Muscle layer of colon (tissue), 2 donors: ENCODE measurements around the gene RPH3AL.
"Not testable (repeated sequence)": the region's sequence is repeated elsewhere in the genome, so short reads cannot be mapped to it uniquely, and the experiment has no call there.

Experiments
- H3K27ac ChIP-seq: one replicate; pipeline ENCODE4 v1.7.0; 2013; ENCODE audit warnings: low read depth, mild to moderate bottlenecking, low read length, moderate library complexity
- H3K27me3 ChIP-seq, 2 donors: one replicate each; pipeline ENCODE4 v1.7.0; 2013; ENCODE audit warnings: low read length in 2 of 2, mild to moderate bottlenecking in 2 of 2; ENCODE audit not compliant: insufficient read depth in 2 of 2, control insufficient read depth in 1 of 2
- H3K36me3 ChIP-seq: one replicate; pipeline ENCODE4 v1.7.0; 2013; ENCODE audit warnings: mild to moderate bottlenecking, low read length; ENCODE audit not compliant: insufficient read depth
- H3K4me1 ChIP-seq: one replicate; pipeline ENCODE4 v1.7.0; 2013; ENCODE audit warnings: mild to moderate bottlenecking, low read length; ENCODE audit not compliant: insufficient read depth
- H3K4me3 ChIP-seq, 2 donors: one replicate each; pipeline ENCODE4 v1.7.0; 2013; ENCODE audit warnings: low read length in 2 of 2, low read depth in 1 of 2, mild to moderate bottlenecking in 1 of 2, moderate library complexity in 1 of 2
- H3K9ac ChIP-seq: one replicate; pipeline ENCODE4 v1.7.0; 2013; ENCODE audit warnings: low read length
- H3K9me3 ChIP-seq: one replicate; pipeline ENCODE4 v1.7.0; 2013; ENCODE audit warnings: mild to moderate bottlenecking, low read length
- donor health status: abdominal sarcoma.
- donor health status: Adenocarcinoma of cecum.

RPH3AL gene

DNA sequence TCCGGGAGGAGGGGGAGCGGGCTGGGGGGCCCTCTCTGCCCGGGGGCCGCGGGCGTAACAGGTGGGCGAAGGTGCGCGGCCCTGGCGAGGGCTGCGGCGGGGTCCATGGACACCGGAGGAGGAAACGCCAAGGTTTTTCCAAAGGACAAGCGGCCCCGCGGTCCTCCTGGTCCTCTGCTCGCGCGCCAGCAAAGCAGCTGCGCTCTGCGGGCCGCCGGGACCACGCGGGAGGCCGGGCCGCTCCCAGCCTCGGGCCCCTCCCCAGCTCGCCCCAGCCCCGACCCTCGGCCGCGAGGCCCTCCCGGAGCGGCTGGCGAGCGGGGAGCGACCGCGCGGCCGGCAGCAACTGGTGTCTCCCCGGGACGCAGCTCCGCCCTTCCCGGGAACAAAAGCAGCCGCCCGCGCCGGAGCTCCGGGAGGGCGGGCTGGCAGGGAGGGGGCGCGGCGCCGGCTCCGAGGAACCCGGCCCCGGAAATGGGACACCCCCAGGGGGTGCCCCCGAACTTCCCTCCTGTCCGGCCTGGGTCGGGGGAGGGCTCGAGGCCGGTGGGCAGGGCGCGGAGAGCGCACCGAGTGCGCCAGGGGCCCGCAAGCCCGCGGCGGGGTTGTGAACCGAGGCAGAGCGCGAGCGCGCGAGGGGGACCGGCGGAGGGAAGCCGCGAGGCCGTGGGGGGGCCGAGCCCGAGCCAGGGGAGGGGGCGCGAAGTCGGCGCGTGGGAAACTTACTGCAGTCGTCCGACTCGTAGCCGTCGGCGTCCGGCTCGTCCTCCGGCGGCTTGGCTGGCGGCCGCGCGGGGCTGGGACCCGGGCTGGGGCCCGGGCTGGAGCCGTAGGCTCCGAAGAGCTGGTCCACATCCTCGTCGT is 172.0 kb downstream of the RPH3AL start:
- Histone ChIP-seq H3K27me3 (peaks cover 6 to 45% of the 10 kb centered on the region in 2 donors), H3K9me3 (no peaks in the 10 kb centered on the region), H3K4me1 (no peaks in the 10 kb centered on the region), H3K36me3 (no peaks in the 10 kb centered on the region), H3K4me3 (no peak overlapping the region), H3K9ac (no peak overlapping the region), H3K27ac (no peak overlapping the region)

DNA sequence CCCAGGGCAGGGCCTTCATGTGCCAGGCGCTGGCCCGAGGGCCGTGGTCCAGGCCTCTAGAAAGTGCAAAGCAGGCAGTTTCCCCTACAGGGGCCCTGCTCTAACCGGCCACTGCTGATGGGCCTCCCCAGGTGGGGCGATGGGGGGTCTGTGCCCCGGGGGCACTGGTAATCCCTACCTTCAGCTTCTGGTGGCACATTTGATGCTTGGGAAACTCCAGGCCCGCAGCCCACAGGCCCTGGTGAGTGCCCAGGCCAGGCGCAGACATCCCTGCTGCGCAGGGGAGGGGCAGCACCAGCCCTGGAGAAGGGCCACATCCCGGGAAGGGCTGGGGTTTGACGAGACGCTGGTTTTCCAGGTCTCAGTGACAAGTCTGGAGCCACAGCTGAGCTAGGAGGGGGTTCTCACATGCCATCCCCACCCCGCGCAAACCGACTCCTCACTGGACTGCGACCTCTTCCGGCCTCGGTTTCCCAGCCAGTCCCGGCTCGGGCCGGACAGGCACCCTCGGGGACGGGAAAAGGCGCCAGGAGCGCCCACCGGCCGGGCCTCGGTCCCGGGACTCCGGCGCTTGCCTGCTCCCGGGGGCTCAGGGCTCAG is 172.7 kb downstream of the RPH3AL start:
- Histone ChIP-seq H3K9ac (no peak overlapping the region), H3K9me3 (no peaks in the 10 kb centered on the region), H3K27ac (no peak overlapping the region), H3K4me3 (no peak overlapping the region), H3K4me1 (no peaks in the 10 kb centered on the region), H3K27me3 (peaks cover 6 to 45% of the 10 kb centered on the region in 2 donors), H3K36me3 (no peaks in the 10 kb centered on the region)

DNA sequence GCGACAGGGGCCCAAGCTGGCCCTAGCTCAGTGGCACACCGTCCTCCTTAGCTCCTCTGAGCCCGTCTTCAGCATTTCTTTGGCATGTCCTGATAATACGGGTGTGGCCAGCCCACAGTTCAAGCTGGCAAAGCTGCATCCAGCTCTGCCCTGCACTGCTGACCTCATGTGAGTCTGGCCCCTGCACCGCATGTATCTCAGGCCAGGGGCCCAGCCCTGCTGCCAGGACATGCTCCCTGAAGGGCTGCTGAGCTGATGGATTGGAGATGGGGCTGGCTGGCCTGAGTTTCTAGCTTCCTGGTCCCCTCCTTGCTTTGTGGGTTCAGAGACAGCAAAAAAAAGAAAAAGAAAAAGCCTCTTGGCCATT is 173.6 kb downstream of the RPH3AL start:
- no peaks in the 10 kb centered on the region for H3K4me1 ChIP-seq
- no peak overlapping the region for H3K27ac ChIP-seq
- no peak overlapping the region for H3K4me3 ChIP-seq
- H3K36me3 ChIP-seq, result no peaks in the 10 kb centered on the region
- H3K9me3 ChIP-seq, result no peaks in the 10 kb centered on the region
- H3K27me3 ChIP-seq, result peaks cover 6 to 45% of the 10 kb centered on the region in 2 donors
- no peak overlapping the region for H3K9ac ChIP-seq

DNA sequence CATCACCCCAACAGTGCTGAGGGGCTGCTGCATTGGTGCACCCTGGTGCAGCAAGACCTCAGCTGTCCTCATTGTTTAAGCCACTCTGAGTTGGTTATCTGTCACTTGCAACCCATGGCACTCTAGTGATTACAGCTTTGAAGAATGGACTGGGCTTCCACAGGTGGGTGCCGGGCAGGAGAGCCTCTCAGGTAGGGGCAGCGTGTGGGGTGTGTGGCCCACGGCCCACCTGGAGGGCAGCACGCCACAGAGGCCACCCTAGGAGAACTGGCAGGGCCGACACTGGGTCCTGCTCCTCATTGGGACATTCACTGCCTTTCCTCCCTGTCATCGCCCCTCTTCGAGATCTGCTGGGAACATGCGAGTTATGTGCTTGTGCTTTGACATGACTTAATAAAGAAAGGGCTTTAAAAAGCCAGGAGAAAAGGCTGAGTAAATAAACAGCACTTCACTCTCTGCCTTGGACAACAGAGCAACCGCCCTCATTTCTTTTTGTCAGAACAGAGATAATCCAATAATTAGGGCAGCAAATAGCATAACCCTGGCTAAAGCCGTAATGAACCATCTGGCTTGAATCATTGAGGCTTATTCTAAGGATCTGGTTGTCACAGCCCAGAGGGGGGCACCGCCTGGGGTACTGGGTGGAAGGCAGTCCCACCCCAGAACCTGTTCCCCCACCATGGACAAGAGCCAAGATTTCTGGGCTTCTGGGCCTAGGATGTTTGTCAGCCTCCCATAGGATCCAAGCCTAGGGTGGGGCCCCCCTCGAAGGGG is 174.1 kb downstream of the RPH3AL start:
- no peak overlapping the region for H3K4me3 ChIP-seq
- no peak overlapping the region for H3K27ac ChIP-seq

DNA sequence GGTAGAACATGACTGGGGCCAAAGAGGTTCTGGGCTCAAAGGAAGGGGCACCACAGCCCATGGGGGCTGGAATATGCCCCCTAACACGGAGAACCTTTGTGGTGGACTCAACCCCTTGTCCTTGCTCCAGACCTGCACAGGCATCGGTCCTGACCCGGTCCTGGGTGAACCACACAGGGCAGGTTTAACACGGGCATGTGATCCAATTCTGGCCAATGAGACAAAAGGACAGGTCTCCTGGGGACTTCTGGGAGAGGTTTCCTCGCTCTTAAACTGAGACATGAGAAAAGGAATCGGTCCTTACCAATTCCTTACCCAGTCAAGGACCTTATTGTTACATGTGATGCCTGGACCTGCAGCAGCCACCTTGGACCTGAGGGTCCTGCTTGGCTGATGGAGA is 174.8 kb downstream of the RPH3AL start:
- Histone ChIP-seq H3K9me3 (no peaks in the 10 kb centered on the region), H3K27me3 (peaks cover 6 to 43% of the 10 kb centered on the region in 2 donors)

More for the DNA sequence above, 174.1 kb downstream of the RPH3AL start:
- Histone ChIP-seq H3K4me1 (no peaks in the 10 kb centered on the region), H3K36me3 (no peaks in the 10 kb centered on the region), H3K9me3 (no peaks in the 10 kb centered on the region), H3K27me3 (peaks cover 6 to 45% of the 10 kb centered on the region in 2 donors), H3K9ac (no peak overlapping the region)

DNA sequence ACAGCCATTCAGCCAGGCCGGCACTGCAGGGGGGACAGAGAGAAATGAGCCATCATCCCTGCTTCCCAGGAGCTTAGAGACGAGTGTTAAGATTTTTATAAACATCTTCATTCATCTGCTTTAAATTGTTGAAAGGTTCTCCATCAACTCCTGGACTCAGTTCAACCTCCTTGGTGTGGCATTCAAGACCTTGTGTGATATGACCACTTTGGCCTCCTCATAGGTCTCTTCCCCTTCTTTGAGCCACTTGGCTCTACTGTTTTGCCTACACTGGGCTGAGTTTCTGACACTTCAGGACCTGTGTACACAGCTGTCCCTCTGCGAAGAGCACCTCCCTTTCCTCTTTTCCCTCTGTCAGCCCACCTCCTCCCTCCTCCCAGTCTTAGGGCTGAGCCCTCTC is 175.5 kb downstream of the RPH3AL start:
- no peak overlapping the region for H3K4me3 ChIP-seq
- no peaks in the 10 kb centered on the region for H3K36me3 ChIP-seq
- H3K27ac ChIP-seq, result no peak overlapping the region
- no peaks in the 10 kb centered on the region for H3K4me1 ChIP-seq
- peaks cover 5 to 37% of the 10 kb centered on the region in 2 donors for H3K27me3 ChIP-seq
- H3K9me3 ChIP-seq, result no peaks in the 10 kb centered on the region
- H3K9ac ChIP-seq, result no peak overlapping the region

More for the DNA sequence above, 174.8 kb downstream of the RPH3AL start:
- Histone ChIP-seq H3K27ac (no peak overlapping the region), H3K36me3 (no peaks in the 10 kb centered on the region), H3K4me3 (no peak overlapping the region), H3K4me1 (no peaks in the 10 kb centered on the region), H3K9ac (no peak overlapping the region)

DNA sequence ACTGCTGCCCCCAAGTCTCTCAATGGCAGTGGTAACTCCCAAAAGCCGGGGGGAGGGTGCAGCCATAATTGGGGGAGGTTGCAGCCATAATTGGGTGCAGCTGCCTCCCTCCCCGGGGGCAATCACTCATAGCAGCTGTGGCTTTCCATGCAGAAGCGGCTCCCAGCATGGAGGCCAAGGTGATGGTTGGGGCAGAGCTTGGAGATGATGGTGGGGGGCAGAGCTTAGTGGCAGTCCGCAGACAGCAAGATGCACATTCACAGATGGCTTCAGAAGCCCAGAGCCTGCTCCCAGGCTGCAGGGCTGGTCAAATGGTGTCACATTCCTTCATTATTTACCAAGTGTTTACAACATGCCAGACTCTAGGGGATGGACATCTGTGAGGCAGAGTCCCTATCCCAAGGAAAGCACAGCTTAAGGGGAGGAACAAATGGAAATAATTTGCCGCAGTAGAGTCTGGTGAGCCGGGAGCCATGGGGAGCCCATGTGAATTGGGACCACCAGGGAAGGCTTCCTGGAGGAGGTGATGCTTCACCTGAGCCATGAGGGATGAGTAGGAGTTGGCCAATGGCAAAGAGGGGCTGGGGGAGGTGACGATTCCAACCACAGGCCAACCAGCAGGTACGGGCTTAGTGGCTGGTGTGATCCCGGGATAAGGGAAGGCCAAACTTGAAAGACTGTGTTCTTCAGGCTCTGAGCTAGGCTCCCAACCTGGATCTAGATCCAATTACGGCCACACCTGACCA is 179.3 kb downstream of the RPH3AL start:
- no peaks in the 10 kb centered on the region for H3K4me1 ChIP-seq
- H3K36me3 ChIP-seq, result no peaks in the 10 kb centered on the region
- no peaks in the 10 kb centered on the region for H3K9me3 ChIP-seq
- no peak overlapping the region for H3K4me3 ChIP-seq
- H3K27me3 ChIP-seq, result peaks cover 0 to 4% of the 10 kb centered on the region in 2 donors
- H3K27ac ChIP-seq, result no peak overlapping the region
- H3K9ac ChIP-seq, result no peak overlapping the region

DNA sequence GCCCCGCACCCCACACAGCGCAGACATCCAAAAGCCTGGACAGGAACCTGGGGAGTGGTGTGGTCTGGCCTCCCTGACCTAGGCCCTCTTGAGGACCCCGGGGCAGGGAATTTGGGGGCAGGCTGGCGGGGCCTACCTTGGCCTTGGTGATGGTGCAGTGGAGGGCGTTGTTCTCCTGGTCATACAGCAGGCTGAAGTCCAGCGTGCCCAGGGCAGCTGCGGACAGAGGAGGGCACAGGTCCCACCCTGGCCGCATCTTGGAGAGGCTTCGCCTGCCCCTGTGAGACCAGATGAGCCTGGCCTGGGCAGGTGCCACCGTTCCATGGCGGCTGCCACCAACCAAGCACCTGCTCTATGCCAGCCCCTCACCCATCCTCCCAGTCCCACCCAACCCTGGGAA is 180.2 kb downstream of the RPH3AL start:
- no peaks in the 10 kb centered on the region for H3K36me3 ChIP-seq
- no peak overlapping the region for H3K4me3 ChIP-seq
- H3K27ac ChIP-seq, result no peak overlapping the region
- H3K9ac ChIP-seq, result no peak overlapping the region
- no peaks in the 10 kb centered on the region for H3K9me3 ChIP-seq
- no peaks in the 10 kb centered on the region for H3K27me3 ChIP-seq
- H3K4me1 ChIP-seq, result no peaks in the 10 kb centered on the region

DNA sequence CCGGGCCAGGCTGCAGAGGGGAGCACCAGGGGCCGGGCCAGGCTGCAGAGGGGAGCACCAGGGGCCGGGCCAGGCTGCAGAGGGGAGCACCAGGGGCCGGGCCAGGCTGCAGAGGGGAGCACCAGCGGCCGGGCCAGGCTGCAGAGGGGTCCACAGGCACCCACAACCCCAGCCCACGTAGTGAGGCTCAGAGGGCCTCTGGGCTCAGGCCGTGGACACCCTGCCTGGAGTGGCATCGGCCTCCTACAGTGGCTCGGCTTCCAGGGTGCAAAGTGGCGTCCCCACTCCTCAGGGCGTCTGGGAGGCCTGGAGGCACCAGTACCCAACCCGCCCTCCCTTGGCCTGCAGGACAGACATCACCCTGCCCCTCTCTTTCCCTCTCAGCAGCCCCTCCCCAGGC is 180.7 kb downstream of the RPH3AL start:
- Histone ChIP-seq H3K9ac (no peak overlapping the region), H3K27ac (no peak overlapping the region), H3K27me3 (no peaks in the 10 kb centered on the region), H3K4me1 (no peaks in the 10 kb centered on the region), H3K9me3 (no peaks in the 10 kb centered on the region), H3K4me3 (no peak overlapping the region), H3K36me3 (no peaks in the 10 kb centered on the region)

DNA sequence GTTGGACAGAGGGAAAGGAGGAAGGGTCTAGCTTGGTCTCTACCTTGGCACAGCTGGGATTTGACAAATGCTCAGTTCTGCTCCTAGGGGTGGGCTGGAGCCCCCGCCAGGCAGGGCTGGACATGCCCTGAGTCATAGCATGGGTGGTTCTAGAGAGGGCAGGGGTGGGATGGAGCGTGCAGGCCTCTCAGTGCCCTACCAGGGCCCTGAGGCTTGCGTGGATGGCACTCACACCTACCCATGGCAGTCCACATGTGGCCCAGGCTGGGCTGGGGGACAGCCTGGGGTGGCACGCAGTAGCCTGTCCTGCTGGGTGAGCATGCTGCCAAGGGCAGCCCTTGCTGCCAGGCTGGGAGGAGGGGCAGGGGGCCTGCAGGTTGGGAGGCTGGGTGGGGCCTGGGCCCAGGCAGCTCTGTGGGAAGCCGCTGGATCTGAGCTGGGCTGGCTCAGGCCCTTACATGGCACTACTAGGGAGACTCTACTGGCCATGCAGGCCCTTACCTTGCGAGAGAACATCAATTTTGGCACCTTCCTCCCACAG is 182.4 kb downstream of the RPH3AL start:
- no peaks in the 10 kb centered on the region for H3K27me3 ChIP-seq
- no peak overlapping the region for H3K9ac ChIP-seq
- no peaks in the 10 kb centered on the region for H3K36me3 ChIP-seq
- H3K4me1 ChIP-seq, result no peaks in the 10 kb centered on the region
- no peak overlapping the region for H3K4me3 ChIP-seq
- no peaks in the 10 kb centered on the region for H3K9me3 ChIP-seq
- H3K27ac ChIP-seq, result no peak overlapping the region

DNA sequence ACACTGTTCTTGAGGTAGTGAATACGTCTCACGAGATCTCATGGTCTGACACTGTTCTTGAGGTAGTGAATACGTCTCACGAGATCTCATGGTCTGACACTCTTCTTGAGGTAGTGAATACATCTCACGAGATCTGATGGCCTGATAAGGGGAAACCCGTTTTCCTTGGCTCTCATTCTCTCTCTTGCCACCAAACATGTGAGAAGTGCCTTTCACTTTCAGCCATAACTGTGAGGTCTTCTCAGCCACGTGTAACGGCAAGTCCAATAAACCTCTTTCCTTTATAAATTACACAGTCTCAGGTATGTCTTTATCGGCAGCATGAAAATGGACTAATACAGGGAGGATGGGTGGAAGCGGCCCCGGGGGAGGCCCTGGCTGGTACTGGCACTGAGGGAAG is 184.0 kb downstream of the RPH3AL start:
- H3K4me1 ChIP-seq, H3K36me3 ChIP-seq, H3K27me3 ChIP-seq, H3K9me3 ChIP-seq, H3K9ac ChIP-seq, H3K4me3 ChIP-seq, H3K27ac ChIP-seq: not testable (repeated sequence)
